Ammon's horn (tissue), 1 donor: ENCODE results near the gene TEX54.
"Not testable (repeated sequence)": the region's sequence is repeated elsewhere in the genome, so short reads cannot be mapped to it uniquely, and the experiment has no call there.

Experiments used
- DNase-seq: peaks from one replicate; pipeline ENCODE4 v3.0.0-alpha.2; 2016; ENCODE audit warnings: low spot score

Gene TEX54

DNA sequence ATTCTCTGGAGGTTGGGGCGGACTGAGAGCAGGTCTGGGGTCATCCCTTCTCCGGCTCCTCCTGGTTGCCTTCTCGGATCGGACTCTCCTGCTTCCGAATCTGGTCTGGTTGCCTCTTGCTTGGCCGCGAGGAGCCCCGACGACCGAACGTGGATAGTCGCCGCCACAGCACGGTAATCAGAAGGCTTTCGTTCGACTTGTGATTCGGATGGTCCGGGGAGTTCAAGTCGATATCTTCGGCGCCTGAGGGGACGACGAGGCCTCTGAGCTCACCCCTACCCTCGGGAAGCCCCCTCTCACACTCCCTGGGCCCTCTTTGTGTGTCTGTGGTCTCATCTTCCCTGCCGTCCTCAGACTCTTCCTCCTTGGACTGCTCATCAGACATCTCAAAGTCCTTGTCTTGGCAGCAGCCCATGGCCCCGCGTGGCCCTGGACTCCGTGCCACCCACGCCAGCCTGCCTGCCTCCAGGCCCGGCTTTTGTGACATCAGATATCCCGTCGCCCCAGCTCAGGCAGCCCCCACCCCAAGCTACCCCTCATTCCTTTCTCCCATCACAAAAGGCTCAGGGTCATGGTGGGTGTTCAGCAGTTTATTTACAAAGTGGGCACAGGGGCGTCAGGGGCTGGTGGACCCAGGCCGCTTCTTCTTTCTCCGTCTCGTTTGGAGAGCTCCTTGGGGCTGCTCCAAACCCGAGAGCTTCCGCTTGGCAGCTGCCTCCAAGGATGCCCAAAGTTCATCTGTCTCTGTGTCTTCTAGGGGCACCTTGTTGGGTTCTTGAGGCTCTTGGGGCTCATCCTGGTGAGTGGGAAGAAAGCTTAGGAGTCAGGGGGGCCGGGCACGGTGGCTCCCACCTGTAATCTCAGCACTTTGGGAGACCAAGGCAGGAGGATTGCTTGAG, at the start of gene TEX54:
TSS of gene TEX54 (minus strand) at position 506 of the 899 bp plus-strand sequence.
- no peak for DNase-seq

DNA sequence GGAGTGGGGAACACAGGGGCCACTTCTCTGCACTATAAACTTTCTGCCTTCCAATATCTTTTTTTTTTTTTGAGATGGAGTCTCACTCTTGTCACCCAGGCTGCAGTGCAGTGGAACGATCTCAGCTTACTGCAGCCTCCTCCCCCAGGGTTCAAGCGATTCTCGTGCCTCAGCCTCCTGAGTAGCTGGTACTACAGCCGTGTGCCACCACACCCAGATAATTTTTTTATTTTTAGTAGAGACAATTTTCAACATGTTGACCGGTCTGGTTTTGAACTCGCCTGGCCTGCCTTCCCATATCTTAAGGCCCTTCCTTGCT, 49.7 kb upstream of the TEX54 start:
- DNase-seq: no peak

- peak; percentile 89 for DNase-seq
Observed at GRCh38 chr11:62881579-62882430, 49.2 kb upstream of the TEX54 start.

GRCh38 chr11:62880803-62881578, 48.4 kb upstream of the TEX54 start, which contains the start of gene SLC3A2:
TSS of gene SLC3A2 (plus strand) at chr11:62880896. CDS start at chr11:62881024, 128 bp downstream.
- peak; percentile 92 for DNase-seq

GRCh38 chr11:62880231-62880802, 47.7 kb upstream of the TEX54 start:
- DNase-seq: peak; percentile 57

DNA sequence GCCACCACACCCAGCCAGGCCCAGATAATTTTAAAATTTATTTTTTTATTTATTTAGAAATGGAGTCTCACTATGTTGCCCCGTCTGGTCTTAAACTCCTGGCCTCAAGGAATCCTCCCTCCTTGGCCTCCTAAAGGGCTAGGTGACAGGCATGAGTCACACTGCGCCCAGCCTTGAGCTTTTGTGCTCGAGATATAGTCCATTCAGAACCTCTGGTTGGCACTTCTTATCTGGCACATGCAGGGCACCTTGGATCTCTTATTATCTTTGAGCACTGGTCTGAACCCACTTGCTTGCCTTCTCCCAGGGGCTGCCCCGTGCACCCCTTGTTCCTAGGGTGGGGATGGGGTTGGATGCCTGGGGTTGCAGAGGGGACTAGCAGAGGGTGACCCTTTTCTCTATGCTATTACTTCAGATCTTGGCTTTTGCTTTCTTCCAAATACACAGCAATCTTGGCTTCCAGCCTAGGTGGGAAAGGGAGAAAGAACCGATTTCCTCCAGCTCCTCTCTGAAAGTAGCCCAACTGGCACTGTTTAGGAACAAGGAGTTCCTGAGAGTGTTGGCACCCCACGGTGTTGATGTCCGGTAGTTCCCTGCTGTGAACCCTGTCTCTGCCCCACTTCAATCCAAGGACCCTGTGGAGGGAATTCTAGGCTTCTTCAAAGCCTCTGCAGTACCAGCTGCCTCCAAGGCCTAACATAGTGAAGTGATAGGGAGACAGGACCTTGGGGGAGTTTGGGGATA, 46.8 kb upstream of the TEX54 start:
- DNase-seq: peak; percentile 43

- DNase-seq: no peak
Observed at GRCh38 chr11:62876712-62877111, 44.1 kb upstream of the TEX54 start.

- DNase-seq: no peak
Observed at GRCh38 chr11:62875698-62876478, 43.2 kb upstream of the TEX54 start.

DNA sequence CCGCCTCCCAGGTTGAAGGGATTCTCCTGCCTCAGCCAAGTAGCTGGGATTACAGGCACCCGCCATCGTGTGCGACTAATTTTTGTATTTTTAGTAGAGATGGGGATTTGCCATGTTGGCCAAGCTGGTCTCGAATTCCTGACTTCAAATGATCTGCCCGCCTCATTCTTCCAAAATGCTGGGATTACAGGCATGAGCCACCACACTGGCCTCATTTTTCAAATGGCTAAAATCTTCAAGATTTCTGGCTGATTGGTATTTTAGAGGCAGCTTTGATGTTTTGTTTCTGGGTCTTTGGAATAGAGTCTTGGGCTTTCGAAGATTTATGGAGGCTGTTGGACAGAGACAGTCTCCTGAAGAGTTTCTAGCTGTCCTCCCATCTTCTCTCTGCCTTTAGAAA, 42.2 kb upstream of the TEX54 start:
- DNase-seq: no peak

- DNase-seq: no peak
Observed at GRCh38 chr11:62865635-62866034, 33.0 kb upstream of the TEX54 start.

DNA sequence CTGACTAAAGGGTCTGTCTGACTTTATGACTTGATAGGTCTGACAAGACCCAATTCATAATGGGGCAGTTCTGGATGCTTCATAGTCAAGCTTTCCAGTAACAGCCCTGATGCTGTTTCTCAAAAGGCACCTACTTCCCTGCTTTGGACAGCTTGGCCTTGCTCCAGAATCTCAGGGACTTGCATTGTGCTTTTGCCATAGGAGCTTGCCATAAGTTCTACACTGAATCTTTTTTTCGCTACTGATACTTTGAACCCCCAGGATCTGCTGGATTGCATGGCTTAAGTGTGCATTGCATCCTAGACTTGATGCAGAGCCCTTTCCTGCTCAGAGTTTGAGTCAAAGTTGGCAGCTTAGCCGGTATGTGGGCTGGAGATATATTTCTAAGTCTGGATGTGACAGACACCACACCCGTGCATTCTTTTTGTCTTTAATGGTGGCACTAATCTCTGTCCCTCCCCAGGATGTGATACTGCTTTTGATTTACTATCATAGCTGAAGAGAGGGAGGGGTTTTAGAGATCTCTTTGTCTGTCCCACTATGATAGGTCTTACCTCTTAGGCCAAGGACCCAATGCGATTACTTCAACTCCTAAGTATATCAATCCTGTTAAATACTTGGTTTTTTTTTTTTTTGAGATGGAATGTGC, 31.2 kb upstream of the TEX54 start:
- no peak for DNase-seq

- not testable (repeated sequence) for DNase-seq
Observed at GRCh38 chr11:62861564-62862192, 29.0 kb upstream of the TEX54 start.

DNA sequence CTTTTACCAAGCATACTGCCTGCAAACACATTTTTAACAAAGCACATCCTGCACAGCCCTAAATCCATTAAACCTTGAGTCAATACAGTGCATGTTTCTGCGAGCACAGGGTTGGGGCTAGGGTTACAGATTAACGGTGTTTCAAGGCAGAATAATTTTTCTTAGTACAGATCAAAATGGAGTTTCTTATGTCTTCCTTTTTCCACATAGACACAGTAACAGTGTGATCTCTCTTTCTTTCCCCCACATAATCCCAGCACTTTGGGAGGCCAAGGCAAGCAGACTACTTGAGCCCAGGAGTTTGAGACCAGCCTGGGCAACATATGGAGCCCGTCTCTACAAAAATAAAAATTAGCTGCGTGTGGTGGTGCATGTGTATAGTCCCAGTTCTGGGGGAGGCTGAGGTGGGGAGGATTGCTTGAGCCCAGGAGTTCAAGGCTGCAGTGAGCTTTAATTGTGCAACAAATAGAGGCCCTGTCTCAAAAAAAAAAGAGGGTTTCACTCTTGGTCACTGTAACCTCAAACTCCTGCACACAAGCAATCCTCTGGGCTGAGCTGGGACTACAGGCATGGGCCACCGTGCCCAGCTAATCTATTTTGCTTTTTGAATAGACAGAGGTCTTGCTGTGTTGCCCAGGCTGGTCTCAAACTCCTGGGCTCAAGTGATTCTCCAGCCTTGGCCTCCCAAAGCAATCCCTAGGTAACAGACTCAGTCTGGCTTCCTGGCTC, 28.4 kb upstream of the TEX54 start:
- DNase-seq: no peak

GRCh38 chr11:62859281-62859703, 26.7 kb upstream of the TEX54 start:
- DNase-seq: not testable (repeated sequence)

DNA sequence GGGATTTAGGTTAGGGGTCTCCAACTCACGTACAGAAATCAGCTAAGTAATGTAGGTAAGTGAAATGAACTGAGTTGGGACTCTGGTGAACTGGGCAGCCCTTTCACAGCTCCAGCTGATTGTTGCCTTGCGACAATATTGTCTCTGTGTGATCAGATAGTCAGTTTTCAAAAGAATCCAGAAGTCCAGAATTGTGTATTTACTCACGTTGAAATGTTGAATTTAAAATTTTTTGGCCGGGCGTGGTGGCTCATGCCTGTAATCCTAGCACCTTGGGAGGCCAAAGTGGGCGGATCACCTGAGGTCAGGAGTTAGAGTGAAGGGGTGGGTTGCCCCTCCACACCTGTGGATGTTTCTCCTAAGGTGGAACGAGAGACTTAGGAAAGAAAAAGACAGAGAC, 25.6 kb upstream of the TEX54 start:
- no peak for DNase-seq

DNA sequence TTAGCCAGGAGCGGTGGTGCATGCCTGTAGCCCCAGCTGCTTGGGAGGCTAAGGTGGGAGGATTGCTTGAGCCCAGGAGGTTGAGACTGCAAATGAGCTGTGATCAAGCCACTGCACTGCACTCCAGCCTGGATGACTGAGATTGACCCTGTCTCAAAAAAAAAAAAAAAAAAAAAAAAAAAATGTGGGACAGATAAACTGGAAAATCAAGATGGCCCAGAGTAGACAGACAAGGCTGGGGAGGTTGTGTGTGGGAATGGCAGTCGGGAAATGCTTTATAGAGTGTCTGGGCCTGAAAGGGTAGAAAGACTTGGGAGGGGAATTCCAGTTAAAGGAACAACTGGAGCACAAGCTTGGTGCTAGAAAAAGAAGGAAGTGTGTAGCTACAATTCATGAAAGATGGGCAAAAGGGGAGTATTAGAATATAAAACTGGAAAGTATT, 24.9 kb upstream of the TEX54 start:
- no peak for DNase-seq

DNA sequence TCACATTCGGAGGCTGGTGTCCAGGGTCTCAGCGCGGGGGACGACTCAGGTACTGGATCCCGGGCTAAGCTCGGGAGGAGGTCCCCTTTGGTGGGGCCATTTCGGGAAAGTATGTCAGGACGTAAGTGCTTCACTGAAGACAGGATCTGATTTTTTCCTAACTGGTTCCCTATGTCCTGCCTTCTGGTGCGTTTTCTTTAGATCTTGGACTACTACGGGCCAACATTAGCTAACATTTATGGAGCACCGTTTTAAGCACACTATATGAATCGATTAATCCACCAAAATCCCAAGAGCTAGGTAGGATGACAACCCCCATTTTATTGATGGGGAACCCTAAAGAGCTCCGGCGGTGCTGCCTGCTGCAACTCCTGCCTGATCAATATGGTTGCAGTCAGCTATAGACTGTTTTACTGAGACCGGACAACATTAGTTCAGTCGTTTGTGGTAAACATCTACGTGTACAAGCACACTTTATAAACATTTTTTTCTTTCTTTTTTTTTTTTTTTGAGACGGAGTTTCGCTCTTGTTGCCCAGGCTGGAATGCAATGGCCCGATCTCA, 23.8 kb upstream of the TEX54 start:
- no peak for DNase-seq
